ENCODE results near the gene SYK. TPM values are rescaled to one million over a fixed set of nuclear protein-coding genes. Genes with fewer than 3 reads are reported as not detected.

The SYK gene
- total RNA-seq, 1 experiment from 2014 or later = 5.3 TPM

GRCh38 chr9:90854637-90855175 lies 53.1 kb downstream of the SYK start:
- no peak overlapping the region for H3K4me3 Mint-ChIP-seq (ENCODE audit: unreplicated experiment)
- CTCF ChIA-PET = no interaction called here
- H3K27me3 Mint-ChIP-seq (ENCODE audit: insufficient read depth, unreplicated experiment) = no peaks in the 10 kb centered on the region
- no peaks in the 10 kb centered on the region for H3K9me3 Mint-ChIP-seq (ENCODE audit: unreplicated experiment)
- Histone ChIP-seq H3K4me1 (no peaks in the 10 kb centered on the region), H3K36me3 (ENCODE audit: control insufficient read depth, insufficient read depth, low read length) (no peaks in the 10 kb centered on the region), H3K27me3 (replicated peaks; ENCODE audit: control insufficient read depth, insufficient read depth, low read length) (no peaks in the 10 kb centered on the region), H3K9me3 (no peaks in the 10 kb centered on the region), H3K4me3 (ENCODE audit: low read depth, low read length) (no peak overlapping the region)
- no peaks in the 10 kb centered on the region for H3K36me3 Mint-ChIP-seq (ENCODE audit: insufficient read depth, unreplicated experiment)
- no peaks in the 10 kb centered on the region for H3K4me1 Mint-ChIP-seq (ENCODE audit: low read depth, unreplicated experiment)
- POLR2A ChIA-PET = no interaction called here
- H3K27ac Mint-ChIP-seq (ENCODE audit: unreplicated experiment) = no peak overlapping the region
- no peak for DNase-seq
- BruUV-seq (replicated peaks) = no TSS peak
- intact Hi-C loops (cut with micrococcal nuclease; ENCODE audit: unreplicated experiment) = no loop called here
- no peak for TF ChIP-seq CTCF (IDR thresholded peaks at IDR 0.05; ENCODE audit: insufficient read depth in 1 of 2, low read depth in 1 of 2, low read length in 1 of 2, severe bottlenecking in 1 of 2, unreplicated experiment in 1 of 2)

- H3K36me3 ChIP-seq (ENCODE audit: control insufficient read depth, insufficient read depth, low read length) = no peaks in the 10 kb centered on the region
- H3K4me1 Mint-ChIP-seq (ENCODE audit: low read depth, unreplicated experiment) = no peaks in the 10 kb centered on the region
- no peak for TF ChIP-seq CTCF (IDR thresholded peaks at IDR 0.05; ENCODE audit: insufficient read depth in 1 of 2, low read depth in 1 of 2, low read length in 1 of 2, severe bottlenecking in 1 of 2, unreplicated experiment in 1 of 2)
- no peak overlapping the region for H3K4me3 ChIP-seq (ENCODE audit: low read depth, low read length)
- ChIA-PET POLR2A (no interaction called here), CTCF (no interaction called here)
- no peaks in the 10 kb centered on the region for H3K27me3 ChIP-seq (replicated peaks; ENCODE audit: control insufficient read depth, insufficient read depth, low read length)
- H3K27ac Mint-ChIP-seq (ENCODE audit: unreplicated experiment) = no peak overlapping the region
- intact Hi-C loops (cut with micrococcal nuclease; ENCODE audit: unreplicated experiment) = no loop called here
- no TSS peak for BruUV-seq (replicated peaks)
- no peaks in the 10 kb centered on the region for H3K9me3 Mint-ChIP-seq (ENCODE audit: unreplicated experiment)
- no peaks in the 10 kb centered on the region for H3K4me1 ChIP-seq
- no peaks in the 10 kb centered on the region for H3K27me3 Mint-ChIP-seq (ENCODE audit: insufficient read depth, unreplicated experiment)
- no peak overlapping the region for H3K4me3 Mint-ChIP-seq (ENCODE audit: unreplicated experiment)
- DNase-seq = no peak
- H3K36me3 Mint-ChIP-seq (ENCODE audit: insufficient read depth, unreplicated experiment) = no peaks in the 10 kb centered on the region
- no peaks in the 10 kb centered on the region for H3K9me3 ChIP-seq
Measured at GRCh38 chr9:90855208-90855902, 53.7 kb downstream of the SYK start.

GRCh38 chr9:90857091-90857490 lies 55.5 kb downstream of the SYK start:
- no peaks in the 10 kb centered on the region for H3K27me3 Mint-ChIP-seq (ENCODE audit: insufficient read depth, unreplicated experiment)
- Histone ChIP-seq H3K9me3 (no peaks in the 10 kb centered on the region), H3K36me3 (ENCODE audit: control insufficient read depth, insufficient read depth, low read length) (no peaks in the 10 kb centered on the region), H3K4me3 (ENCODE audit: low read depth, low read length) (no peak overlapping the region), H3K4me1 (no peaks in the 10 kb centered on the region), H3K27me3 (replicated peaks; ENCODE audit: control insufficient read depth, insufficient read depth, low read length) (no peaks in the 10 kb centered on the region)
- no peak overlapping the region for H3K4me3 Mint-ChIP-seq (ENCODE audit: unreplicated experiment)
- no peak overlapping the region for H3K27ac Mint-ChIP-seq (ENCODE audit: unreplicated experiment)
- ChIA-PET CTCF (no interaction called here), POLR2A (no interaction called here)
- H3K4me1 Mint-ChIP-seq (ENCODE audit: low read depth, unreplicated experiment) = no peaks in the 10 kb centered on the region
- no TSS peak for BruUV-seq (replicated peaks)
- no peaks in the 10 kb centered on the region for H3K9me3 Mint-ChIP-seq (ENCODE audit: unreplicated experiment)
- no peaks in the 10 kb centered on the region for H3K36me3 Mint-ChIP-seq (ENCODE audit: insufficient read depth, unreplicated experiment)
- intact Hi-C loops (cut with micrococcal nuclease; ENCODE audit: unreplicated experiment) = no loop called here
- no peak for TF ChIP-seq CTCF (IDR thresholded peaks at IDR 0.05; ENCODE audit: insufficient read depth in 1 of 2, low read depth in 1 of 2, low read length in 1 of 2, severe bottlenecking in 1 of 2, unreplicated experiment in 1 of 2)
- DNase-seq = no peak

All from Caco-2 (cell line).